GM18867 (cell line): ENCODE measurements around the gene SERPINA12.

Experiments
- ATAC-seq: cut with Tn5 transposase; IDR thresholded peaks from one replicate; pipeline ENCODE4 v1.9.1; 2021; ENCODE audit warnings: mild to moderate bottlenecking, moderate library complexity; ENCODE audit not compliant: unreplicated experiment

Gene SERPINA12

GRCh38 chr14:94441531-94442205 lies 67.6 kb downstream of the SERPINA12 start:
- ATAC-seq, result no peak

- ATAC-seq, result no peak
These were observed 68.1 kb downstream of the SERPINA12 start for GRCh38 chr14:94441130-94441529.

GRCh38 chr14:94439453-94440057 lies 69.7 kb downstream of the SERPINA12 start:
- no peak for ATAC-seq
